ENCODE measurements around the gene TTC12. TPM values are rescaled to one million over a fixed set of nuclear protein-coding genes. Genes with fewer than 3 reads are reported as not detected.

The TTC12 gene
- total and polyA plus RNA-seq, 2 of the 4 experiments (the other 2 are of a cell fraction): 10.0 to 14.7 TPM

- DNase-seq: peak; percentile 30
- Histone ChIP-seq H2BK120ac (ENCODE audit: low read depth, low read length) (no peak overlapping the region), H2BK20ac (ENCODE audit: low read depth, low read length) (no peak overlapping the region), H2AK9ac (replicated peaks; ENCODE audit: low read depth, low read length, poor library complexity) (no peak overlapping the region), H2AK5ac (ENCODE audit: low read depth, low read length) (no peak overlapping the region), H3K4me3 (ENCODE audit: insufficient read depth, low read depth, low read length) (no peak overlapping the region), H3K56ac (ENCODE audit: extremely low read depth, insufficient read depth, low read length) (no peak overlapping the region), H3K4me1 (ENCODE audit: control insufficient read depth, insufficient read depth, low read length) (no peaks in the 10 kb centered on the region), H3K27me3 (ENCODE audit: control insufficient read depth, insufficient read depth, low read length) (peaks cover 2% of the 10 kb centered on the region; the same call in 1 of the 2 replicates), H4K5ac (ENCODE audit: low read depth, low read length) (no peak overlapping the region), H3K4me2 (ENCODE audit: low read depth, low read length) (no peak overlapping the region), H3K79me1 (ENCODE audit: low read depth in 1 of 2, low read length in 2 of 2) (no peaks in the 10 kb centered on the region), H3K27ac (ENCODE audit: insufficient read depth, low read length) (no peak overlapping the region), H3K4ac (ENCODE audit: low read depth, low read length) (no peak overlapping the region), H3K9me3 (ENCODE audit: control insufficient read depth, insufficient read depth, low read length) (no peaks in the 10 kb centered on the region), H3K18ac (ENCODE audit: low read depth, low read length) (no peak overlapping the region), H4K8ac (ENCODE audit: low read depth in 2 of 2, low read length in 2 of 2) (no peak overlapping the region), H3K36me3 (ENCODE audit: control insufficient read depth, insufficient read depth, low read length) (no peaks in the 10 kb centered on the region), H3K23ac (ENCODE audit: low read depth, low read length) (no peak overlapping the region), H2BK15ac (ENCODE audit: low read depth, low read length) (no peak overlapping the region), H4K91ac (ENCODE audit: insufficient read depth, low read depth, low read length) (no peak overlapping the region), H4K20me1 (ENCODE audit: insufficient read depth, low read length) (no peaks in the 10 kb centered on the region), H3K9me1 (ENCODE audit: insufficient read depth, low read length) (no peaks in the 10 kb centered on the region), H3K9ac (ENCODE audit: low read depth, low read length) (no peak overlapping the region), H2BK5ac (ENCODE audit: low read depth, low read length, poor library complexity, severe bottlenecking) (no peak overlapping the region), H2AFZ (replicated peaks; ENCODE audit: low read length, poor library complexity) (no peak overlapping the region), H3K14ac (replicated peaks; ENCODE audit: low read depth, low read length) (no peak overlapping the region)
- POLR2A ChIA-PET (ENCODE audit: unreplicated experiment): no interaction called here
- in situ Hi-C loops (cut with MboI; ENCODE audit: low sequenced_read_pairs): no loop called here
- BruUV-seq (replicated peaks): no TSS peak
- CTCF ChIA-PET: interaction anchor here (0.6 kb wide), 1 partner anchor 444 kb away, joined by 6 read pairs; no protein-coding TSS in a partner anchor
- 86% methylated on average over 1 of the region's 3 CpGs; no CpG with 5 or more reads in 1 of the 2 experiments for WGBS, 2 experiments (ENCODE audit: extremely low coverage in 2 of 2, insufficient read length in 1 of 2)
- TF ChIP-seq RAD21 (IDR thresholded peaks at IDR 0.05; ENCODE audit: low read length) (no peak), MXI1 (IDR thresholded peaks at IDR 0.05; ENCODE audit: borderline replicate concordance, low read depth, low read length) (no peak)
- dilution Hi-C loops (cut with HindIII; ENCODE audit: low sequenced_read_pairs, unreplicated experiment): no loop called here
- intact Hi-C loops (cut with micrococcal nuclease): no loop called here
- ATAC-seq (ENCODE audit: low read depth): no peak
These were observed 61.8 kb downstream of the TTC12 start for GRCh38 chr11:113376156-113376555.

Measured in IMR-90 (cell line).